Endothelial cell of umbilical vein (primary cell): ENCODE measurements around the gene SENP7. TPM values are rescaled to one million over a fixed set of nuclear protein-coding genes. Genes with fewer than 3 reads are reported as not detected.

ENCODE experiments used
- BruUV-seq: library from RNA; stranded (reverse); fragments of 400-500 nt; replicated peaks from 2 replicates; lab custom pipeline; 2021; lab: Mats Ljungman, UMichigan
- CTCF ChIA-PET: fragments of 300-600, 350-600 bp; sonication (Branson Sonifier 250); formaldehyde crosslinking; loops from one replicate; lab custom pipeline; 2021; ENCODE audit warnings: antibody characterized with exemption, inconsistent platforms; lab: Charles Lee
- POLR2A ChIA-PET: fragments of 300-600, 350-600 bp; sonication (Branson Sonifier 250); formaldehyde crosslinking; loops from one replicate; lab custom pipeline; 2021; ENCODE audit warnings: antibody characterized with exemption, inconsistent platforms; lab: Charles Lee
- DNase-seq: peaks from one replicate; pipeline ENCODE4 v3.0.0-alpha.2; 2011; ENCODE audit warnings: low read depth, low spot score
- FAIRE-seq: peaks from 2 replicates; lab custom pipeline; 2011; peaks lifted over from hg19 to GRCh38; lab: Jason Lieb, UNC
- H2AFZ ChIP-seq: 2 replicates; pipeline ENCODE4 v1.6.0; 2012; ENCODE audit warnings: low read depth, low read length, control low read depth, inconsistent platforms
- H3K27ac ChIP-seq: 2 replicates; pipeline ENCODE4 v1.5.1; 2011; ENCODE audit warnings: low read depth, mild to moderate bottlenecking, control low read depth, low read length, moderate library complexity; ENCODE audit not compliant: insufficient read depth
- H3K27me3 ChIP-seq, 2 experiments: 2 replicates each; pipeline versions ENCODE4 v1.6.0 to v1.6.1; 2011; ENCODE audit warnings: low read length in 2 of 2, mixed read lengths in 1 of 2; ENCODE audit not compliant: control insufficient read depth in 2 of 2, insufficient read depth in 2 of 2
- H3K36me3 ChIP-seq, 2 experiments: 2 replicates in 1 of 2; 3 replicates in 1 of 2; pipeline ENCODE4 v1.5.1; 2011; ENCODE audit warnings: low read length in 2 of 2, mild to moderate bottlenecking in 1 of 2, moderate library complexity in 1 of 2; ENCODE audit not compliant: control insufficient read depth in 2 of 2, insufficient read depth in 2 of 2; ENCODE audit errors: extremely low read depth in 1 of 2
- H3K4me1 ChIP-seq: 3 replicates; pipeline ENCODE4 v1.5.1; 2011; ENCODE audit warnings: mild to moderate bottlenecking, low read length; ENCODE audit not compliant: control insufficient read depth, insufficient read depth; ENCODE audit errors: extremely low read depth
- H3K4me2 ChIP-seq: 2 replicates; pipeline ENCODE4 v1.6.1; 2011; ENCODE audit warnings: low read length, control low read depth, mixed read lengths; ENCODE audit not compliant: insufficient read depth
- H3K4me3 ChIP-seq, 3 experiments: fragments of 200-600 bp in 1 of 3; sonication (generic), shearing (Covaris generic) in 1 of 3; replicated peaks in 1 of 3; 2 replicates each; pipeline ENCODE4 v1.5.1; 2011 to 2016; ENCODE audit warnings: control low read depth in 3 of 3, low read length in 3 of 3, mild to moderate bottlenecking in 2 of 3, inconsistent platforms in 1 of 3, low read depth in 1 of 3, moderate library complexity in 1 of 3; ENCODE audit not compliant: insufficient read depth in 1 of 3
- H3K79me2 ChIP-seq: 2 replicates; pipeline ENCODE4 v1.6.0; 2012; ENCODE audit warnings: low read length, inconsistent platforms; ENCODE audit not compliant: control insufficient read depth, insufficient read depth
- H3K9ac ChIP-seq: replicated peaks from 2 replicates; pipeline ENCODE3; 2011; ENCODE audit warnings: low read length, control low read depth; ENCODE audit not compliant: insufficient read depth; ENCODE audit errors: extremely low read depth
- H3K9me1 ChIP-seq: replicated peaks from 3 replicates; pipeline ENCODE4 v1.6.0; 2011; ENCODE audit warnings: mild to moderate bottlenecking, low read length; ENCODE audit not compliant: control insufficient read depth, insufficient read depth; ENCODE audit errors: extremely low read depth
- H3K9me3 ChIP-seq: replicated peaks from 2 replicates; pipeline ENCODE4 v1.5.1; 2012; ENCODE audit warnings: low read length, inconsistent platforms; ENCODE audit not compliant: control insufficient read depth, insufficient read depth
- H4K20me1 ChIP-seq: replicated peaks from 2 replicates; pipeline ENCODE3; 2011; ENCODE audit warnings: mild to moderate bottlenecking, low read length; ENCODE audit not compliant: control insufficient read depth, insufficient read depth; ENCODE audit errors: extremely low read depth
- CTCF ChIP-seq, 2 donors: IDR thresholded peaks; 1 replicate in 1 of 2; 2 replicates in 1 of 2; pipeline ENCODE4 v1.5.1; 2011; ENCODE audit warnings: low read length in 2 of 2, mild to moderate bottlenecking in 2 of 2, moderate library complexity in 2 of 2, control low read depth in 1 of 2, inconsistent platforms in 1 of 2, low read depth in 1 of 2; ENCODE audit not compliant: insufficient read depth in 1 of 2; ENCODE audit errors: extremely low read depth in 1 of 2
- EZH2 ChIP-seq: IDR thresholded peaks from 2 replicates; pipeline ENCODE4 v1.6.1; 2012; ENCODE audit warnings: borderline replicate concordance, low read depth, mild to moderate bottlenecking, moderate library complexity, low read length, inconsistent platforms; ENCODE audit not compliant: severe bottlenecking
- FOS ChIP-seq: IDR thresholded peaks from 2 replicates; pipeline ENCODE4 v1.6.1; 2011; ENCODE audit warnings: mild to moderate bottlenecking, low read length, moderate library complexity, borderline replicate concordance; ENCODE audit not compliant: insufficient read depth
- GATA2 ChIP-seq: IDR thresholded peaks from 2 replicates; pipeline ENCODE4 v1.7.0; 2011; ENCODE audit warnings: low read depth, mild to moderate bottlenecking, moderate library complexity, mixed read lengths, low read length; ENCODE audit not compliant: insufficient read length, insufficient read depth
- JUN ChIP-seq: IDR thresholded peaks from 2 replicates; pipeline ENCODE4 v1.6.1; 2011; ENCODE audit warnings: borderline replicate concordance, low read depth; ENCODE audit not compliant: insufficient read length, insufficient read depth
- MAX ChIP-seq: IDR thresholded peaks from 2 replicates; pipeline ENCODE4 v1.6.1; 2011; ENCODE audit not compliant: insufficient read depth, insufficient read length
- MYC ChIP-seq: IDR thresholded peaks from one replicate; pipeline ENCODE4 v1.6.1; 2011; ENCODE audit warnings: mild to moderate bottlenecking, low read depth, low read length
- POLR2A ChIP-seq: IDR thresholded peaks from 2 replicates; pipeline ENCODE4 v1.6.1; 2012; ENCODE audit warnings: low read depth, mild to moderate bottlenecking, control low read depth, low read length
- POLR2AphosphoS5 ChIP-seq: IDR thresholded peaks from 2 replicates; pipeline ENCODE4 v1.6.1; 2012; ENCODE audit warnings: low read depth, mild to moderate bottlenecking, control low read depth, low read length, moderate library complexity; ENCODE audit not compliant: insufficient read depth
- dilution Hi-C: fragments of 300-500 bp; cut with MboI; formaldehyde crosslinking; loops from one replicate; pipeline ENCODE4 v1.15.0; 2019; ENCODE audit warnings: low sequenced_read_pairs; ENCODE audit not compliant: extremely low pct_ligation_motif_present
- intact Hi-C: fragments of 100-400 bp; cut with micrococcal nuclease; formaldehyde crosslinking; loops from one replicate; pipeline ENCODE4 v1.10.0; 2022
- polyA plus RNA-seq, 4 experiments: library from polyadenylated mRNA; depleted of rRNA in 3 of 4; stranded (reverse) in 3 of 4; unstranded in 1 of 4; fragments of >200 nt; gene quantifications; 2 replicates each; pipeline versions ENCODE4 v1.2.1 to v1.2.3, GENCODE V29; 2011 to 2012; ENCODE audit warnings: missing spikeins in 1 of 4
- total RNA-seq: library from RNA; stranded (reverse); gene quantifications from 2 replicates; pipeline ENCODE4 v1.2.3, GENCODE V29; 2021

SENP7 gene
- total and polyA plus RNA-seq, 2 donors (not counting 3 experiments of a cell fraction or from before 2014, with no cell fraction given) = 5.1 to 18.7 TPM

DNA sequence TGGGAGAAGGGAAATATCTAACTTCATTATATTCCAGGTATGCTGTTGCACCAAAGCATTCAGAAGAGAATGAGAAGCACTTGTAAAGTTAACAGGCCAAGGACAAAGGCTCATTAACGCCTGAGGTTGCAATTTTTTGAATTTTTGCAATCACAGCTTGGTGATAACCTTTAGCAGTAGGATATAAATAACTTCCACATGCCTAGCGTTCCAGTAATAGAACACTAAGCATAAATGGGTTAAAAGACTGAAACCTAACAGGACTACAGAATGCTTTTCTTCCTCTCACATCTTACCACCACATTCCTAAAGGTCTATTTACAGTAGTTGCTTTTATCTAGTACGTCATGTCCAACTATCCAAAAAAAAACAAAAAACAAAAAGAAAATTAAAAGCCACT, 135.2 kb downstream of the SENP7 start:
- FAIRE-seq (no peak), DNase-seq (no peak)
- Histone ChIP-seq H3K79me2 (no peaks in the 10 kb centered on the region), H3K9me3 (no peaks in the 10 kb centered on the region), H3K4me2 (no peak overlapping the region), H3K36me3 (no peaks in the 10 kb centered on the region), H4K20me1 (peaks cover 3% of the 10 kb centered on the region), H3K4me1 (no peaks in the 10 kb centered on the region), H2AFZ (no peak overlapping the region), H3K9ac (no peak overlapping the region), H3K9me1 (no peaks in the 10 kb centered on the region), H3K4me3 (no peak overlapping the region), H3K27ac (no peak overlapping the region), H3K27me3 (no peaks in the 10 kb centered on the region)
- dilution Hi-C loops = no loop called here
- no TSS peak for BruUV-seq
- intact Hi-C loops = no loop called here
- ChIA-PET POLR2A (no interaction called here), CTCF (interaction anchor here (0.9 kb wide), 1 partner anchor 915 kb away, joined by 4 read pairs; no protein-coding TSS in a partner anchor)
- no peak for TF ChIP-seq POLR2AphosphoS5
- TF ChIP-seq EZH2 = no peak
- TF ChIP-seq MYC = no peak
- no peak for TF ChIP-seq GATA2
- TF ChIP-seq FOS = no peak
- TF ChIP-seq CTCF (IDR thresholded peaks at IDR 0.05; ENCODE audit: extremely low read depth in 1 of 2, insufficient read depth in 1 of 2, low read depth in 1 of 2, low read length in 2 of 2) = no peak
- no peak for TF ChIP-seq POLR2A
- no peak for TF ChIP-seq JUN
- TF ChIP-seq MAX = no peak
